Trophoblast cell (in vitro differentiated cells and primary cell): ENCODE results near the gene KCNQ1OT1.

Experiments used
- DNase-seq, 2 donors: peaks; one replicate each; pipeline ENCODE4 v3.0.0-alpha.2; 2016
- H2AFZ ChIP-seq: 2 replicates; pipeline ENCODE4 v1.6.1; 2013; ENCODE audit warnings: low read length, moderate library complexity, mild to moderate bottlenecking; ENCODE audit not compliant: insufficient read depth, poor library complexity
- H2AK5ac ChIP-seq: 2 replicates; pipeline ENCODE4 v1.6.1; 2013; ENCODE audit warnings: mild to moderate bottlenecking, low read length
- H2BK120ac ChIP-seq: 2 replicates; pipeline ENCODE4 v1.6.1; 2013; ENCODE audit warnings: low read length, mild to moderate bottlenecking, moderate library complexity; ENCODE audit not compliant: insufficient read depth, poor library complexity
- H2BK12ac ChIP-seq: 2 replicates; pipeline ENCODE4 v1.6.1; 2013; ENCODE audit warnings: mild to moderate bottlenecking, low read length, moderate library complexity
- H2BK5ac ChIP-seq: 2 replicates; pipeline ENCODE4 v1.6.1; 2013; ENCODE audit warnings: low read length, low read depth, moderate library complexity, mild to moderate bottlenecking; ENCODE audit not compliant: poor library complexity
- H3K14ac ChIP-seq: 2 replicates; pipeline ENCODE4 v1.6.1; 2013; ENCODE audit warnings: mild to moderate bottlenecking, low read length
- H3K18ac ChIP-seq: 2 replicates; pipeline ENCODE4 v1.6.1; 2013; ENCODE audit warnings: mild to moderate bottlenecking, low read length
- H3K23ac ChIP-seq: 2 replicates; pipeline ENCODE4 v1.6.1; 2013; ENCODE audit warnings: low read length
- H3K27ac ChIP-seq: 2 replicates; pipeline ENCODE4 v1.5.1; 2013; ENCODE audit warnings: low read depth, mild to moderate bottlenecking, inconsistent platforms, low read length, moderate library complexity
- H3K27me3 ChIP-seq: 2 replicates; pipeline ENCODE4 v1.6.1; 2013; ENCODE audit warnings: inconsistent platforms, mild to moderate bottlenecking, low read length, moderate library complexity; ENCODE audit not compliant: insufficient read depth
- H3K36me3 ChIP-seq, 2 experiments: 1 replicate in 1 of 2; 2 replicates in 1 of 2; pipeline ENCODE4 v1.6.1; 2013; ENCODE audit warnings: low read length in 2 of 2, mild to moderate bottlenecking in 2 of 2, moderate library complexity in 1 of 2; ENCODE audit not compliant: insufficient read depth in 2 of 2, control insufficient read depth in 1 of 2
- H3K4ac ChIP-seq: 2 replicates; pipeline ENCODE4 v1.6.1; 2013; ENCODE audit warnings: low read depth, mild to moderate bottlenecking, low read length, moderate library complexity
- H3K4me1 ChIP-seq, 2 experiments: 1 replicate in 1 of 2; 2 replicates in 1 of 2; pipeline ENCODE4 v1.6.1; 2013; ENCODE audit warnings: low read length in 2 of 2, mild to moderate bottlenecking in 2 of 2, moderate library complexity in 1 of 2; ENCODE audit not compliant: insufficient read depth in 2 of 2, control insufficient read depth in 1 of 2
- H3K4me2 ChIP-seq: 2 replicates; pipeline ENCODE4 v1.6.1; 2013; ENCODE audit warnings: inconsistent platforms, mild to moderate bottlenecking, low read length, moderate library complexity
- H3K4me3 ChIP-seq: 2 replicates; pipeline ENCODE4 v1.5.1; 2013; ENCODE audit warnings: mild to moderate bottlenecking, low read depth, low read length, inconsistent platforms
- H3K79me1 ChIP-seq: one replicate; pipeline ENCODE4 v1.6.1; 2013; ENCODE audit warnings: low read length
- H3K79me2 ChIP-seq: 2 replicates; pipeline ENCODE4 v1.6.1; 2013; ENCODE audit warnings: low read length, mild to moderate bottlenecking; ENCODE audit not compliant: control insufficient read depth, insufficient read depth, poor library complexity
- H3K9ac ChIP-seq: 2 replicates; pipeline ENCODE4 v1.6.1; 2013; ENCODE audit warnings: mild to moderate bottlenecking, low read length
- H3K9me3 ChIP-seq: 2 replicates; pipeline ENCODE4 v1.6.1; 2013; ENCODE audit warnings: low read depth, mild to moderate bottlenecking, control low read depth, inconsistent platforms, low read length; ENCODE audit not compliant: insufficient read depth
- H4K12ac ChIP-seq: 2 replicates; pipeline ENCODE4 v1.6.1; 2013; ENCODE audit warnings: low read depth, mild to moderate bottlenecking, low read length, moderate library complexity
- H4K8ac ChIP-seq: 2 replicates; pipeline ENCODE4 v1.6.1; 2013; ENCODE audit warnings: low read depth, mild to moderate bottlenecking, low read length, moderate library complexity
- H4K91ac ChIP-seq: one replicate; pipeline ENCODE4 v1.6.1; 2013; ENCODE audit warnings: low read depth, mild to moderate bottlenecking, low read length, moderate library complexity
- WGBS: extraction: QIAGEN DNeasy Blood & Tissue Kit; methylation state at CpG from one replicate; pipeline ENCODE4 v1.1.7; 2013; ENCODE audit warnings: missing lambda C conversion rate; ENCODE audit not compliant: insufficient read length, insufficient coverage; ENCODE audit errors: extremely low coverage; 5-methylcytosine and 5-hydroxymethylcytosine counted together

The KCNQ1OT1 gene

GRCh38 chr11:2572491-2573239 lies 127.1 kb downstream of the KCNQ1OT1 start:
- H3K18ac ChIP-seq: no peak overlapping the region
- H3K79me2 ChIP-seq: no peaks in the 10 kb centered on the region
- H4K12ac ChIP-seq: no peak overlapping the region
- H2BK5ac ChIP-seq: no peak overlapping the region
- H3K4me2 ChIP-seq: no peak overlapping the region
- no peaks in the 10 kb centered on the region for H3K36me3 ChIP-seq
- H2BK120ac ChIP-seq: no peak overlapping the region
- no peak overlapping the region for H2AK5ac ChIP-seq
- H2AFZ ChIP-seq: no peak overlapping the region
- H4K91ac ChIP-seq: no peak overlapping the region
- H2BK12ac ChIP-seq: no peak overlapping the region
- no peak overlapping the region for H3K4me3 ChIP-seq
- no peak overlapping the region for H3K4ac ChIP-seq
- no peaks in the 10 kb centered on the region for H3K27me3 ChIP-seq
- H3K23ac ChIP-seq: no peak overlapping the region
- H3K9me3 ChIP-seq: peaks cover 16% of the 10 kb centered on the region
- no peaks in the 10 kb centered on the region for H3K79me1 ChIP-seq
- no peak overlapping the region for H3K14ac ChIP-seq
- whole genome bisulfite sequencing: no CpG with 5 or more reads among the region's 33 CpGs
- no peak overlapping the region for H4K8ac ChIP-seq
- no peak overlapping the region for H3K27ac ChIP-seq
- no peak overlapping the region for H3K9ac ChIP-seq
- DNase-seq: no peak
- no peaks in the 10 kb centered on the region for H3K4me1 ChIP-seq

GRCh38 chr11:2571598-2572281 lies 128.1 kb downstream of the KCNQ1OT1 start:
- Histone ChIP-seq H3K36me3 (no peaks in the 10 kb centered on the region), H3K79me2 (no peaks in the 10 kb centered on the region), H3K27ac (no peak overlapping the region), H3K79me1 (no peaks in the 10 kb centered on the region), H2BK5ac (no peak overlapping the region), H3K4ac (no peak overlapping the region), H3K23ac (no peak overlapping the region), H3K4me3 (no peak overlapping the region), H3K14ac (no peak overlapping the region), H2AK5ac (no peak overlapping the region), H2BK120ac (no peak overlapping the region), H3K4me2 (no peak overlapping the region), H3K18ac (no peak overlapping the region), H4K12ac (no peak overlapping the region), H2BK12ac (no peak overlapping the region), H3K4me1 (no peaks in the 10 kb centered on the region), H3K9me3 (peaks cover 16% of the 10 kb centered on the region), H2AFZ (no peak overlapping the region), H3K27me3 (no peaks in the 10 kb centered on the region), H3K9ac (no peak overlapping the region), H4K91ac (no peak overlapping the region), H4K8ac (no peak overlapping the region)
- no CpG with 5 or more reads among the region's 23 CpGs for WGBS
- DNase-seq: no peak

GRCh38 chr11:2570841-2571597 lies 128.8 kb downstream of the KCNQ1OT1 start:
- H2BK5ac ChIP-seq: no peak overlapping the region
- H4K12ac ChIP-seq: no peak overlapping the region
- no peak overlapping the region for H3K4ac ChIP-seq
- no peaks in the 10 kb centered on the region for H3K79me1 ChIP-seq
- no peaks in the 10 kb centered on the region for H3K27me3 ChIP-seq
- no peak overlapping the region for H4K91ac ChIP-seq
- H3K18ac ChIP-seq: no peak overlapping the region
- no peak overlapping the region for H2AFZ ChIP-seq
- WGBS: no CpG with 5 or more reads among the region's 25 CpGs
- no peak overlapping the region for H3K4me2 ChIP-seq
- H2BK12ac ChIP-seq: no peak overlapping the region
- no peak overlapping the region for H3K14ac ChIP-seq
- H3K23ac ChIP-seq: no peak overlapping the region
- no peaks in the 10 kb centered on the region for H3K79me2 ChIP-seq
- H3K4me1 ChIP-seq: no peaks in the 10 kb centered on the region
- H3K27ac ChIP-seq: no peak overlapping the region
- no peaks in the 10 kb centered on the region for H3K36me3 ChIP-seq
- DNase-seq: no peak
- no peak overlapping the region for H2BK120ac ChIP-seq
- H3K9ac ChIP-seq: no peak overlapping the region
- H4K8ac ChIP-seq: no peak overlapping the region
- H3K9me3 ChIP-seq: peaks cover 16% of the 10 kb centered on the region
- H2AK5ac ChIP-seq: no peak overlapping the region
- H3K4me3 ChIP-seq: no peak overlapping the region

- Histone ChIP-seq H4K8ac (no peak overlapping the region), H3K9ac (no peak overlapping the region), H3K27ac (no peak overlapping the region), H3K18ac (no peak overlapping the region), H4K91ac (no peak overlapping the region), H2BK5ac (no peak overlapping the region), H3K79me2 (no peaks in the 10 kb centered on the region), H3K4ac (no peak overlapping the region), H4K12ac (no peak overlapping the region), H2BK120ac (no peak overlapping the region), H2AK5ac (no peak overlapping the region), H3K36me3 (no peaks in the 10 kb centered on the region), H2AFZ (no peak overlapping the region), H3K4me3 (no peak overlapping the region), H3K4me2 (no peak overlapping the region), H3K79me1 (no peaks in the 10 kb centered on the region), H3K4me1 (no peaks in the 10 kb centered on the region), H3K14ac (no peak overlapping the region), H3K9me3 (peaks cover 16% of the 10 kb centered on the region), H3K27me3 (no peaks in the 10 kb centered on the region), H2BK12ac (no peak overlapping the region), H3K23ac (no peak overlapping the region)
- WGBS: no CpG with 5 or more reads among the region's 26 CpGs
- no peak for DNase-seq
Observed at GRCh38 chr11:2570211-2570811, 129.5 kb downstream of the KCNQ1OT1 start.
